GM10266 (cell line): ENCODE data around the gene RALB.

Experiments used
- DNase-seq: peaks from one replicate; pipeline ENCODE4 v3.0.0; 2012; ENCODE audit errors: extremely low spot score
- TF ChIP-seq, protein P1 (sequence below): IDR thresholded peaks from 2 replicates; pipeline ENCODE4 v1.5.1; 2012; ENCODE audit warnings: mild to moderate bottlenecking, low read depth; ENCODE audit not compliant: control insufficient read depth, insufficient read depth; ENCODE audit errors: missing control alignments

RALB gene

DNA sequence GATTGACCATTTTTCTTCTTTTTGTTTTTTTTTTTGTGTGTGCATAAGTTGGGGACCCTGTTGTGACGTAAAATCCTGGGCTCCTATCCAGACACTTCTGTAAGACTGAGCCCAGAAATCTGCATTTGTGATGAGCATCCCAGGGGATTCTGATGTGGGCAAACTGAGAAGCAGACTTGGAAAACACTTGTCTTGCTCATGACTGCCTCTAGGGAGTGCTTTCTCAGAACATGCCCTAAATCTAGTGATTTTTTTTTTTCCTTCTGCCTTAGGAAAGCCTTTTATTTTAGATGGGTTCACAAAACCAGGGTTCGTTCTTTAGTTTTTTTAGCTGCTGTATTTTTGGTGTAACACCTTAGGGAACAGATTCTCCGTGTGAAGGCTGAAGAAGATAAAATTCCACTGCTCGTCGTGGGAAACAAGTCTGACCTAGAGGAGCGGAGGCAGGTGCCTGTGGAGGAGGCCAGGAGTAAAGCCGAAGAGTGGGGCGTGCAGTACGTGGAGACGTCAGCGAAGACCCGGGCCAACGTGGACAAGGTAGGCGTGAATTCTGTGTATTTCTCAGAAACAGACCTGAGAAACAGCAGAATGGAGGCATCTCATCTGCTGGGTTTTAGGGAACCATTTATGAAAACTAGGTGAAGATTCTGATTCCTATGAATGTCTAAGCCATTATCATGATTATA is 36.7 kb downstream of the RALB start:
- no peak for DNase-seq
- TF ChIP-seq, protein P1, sequence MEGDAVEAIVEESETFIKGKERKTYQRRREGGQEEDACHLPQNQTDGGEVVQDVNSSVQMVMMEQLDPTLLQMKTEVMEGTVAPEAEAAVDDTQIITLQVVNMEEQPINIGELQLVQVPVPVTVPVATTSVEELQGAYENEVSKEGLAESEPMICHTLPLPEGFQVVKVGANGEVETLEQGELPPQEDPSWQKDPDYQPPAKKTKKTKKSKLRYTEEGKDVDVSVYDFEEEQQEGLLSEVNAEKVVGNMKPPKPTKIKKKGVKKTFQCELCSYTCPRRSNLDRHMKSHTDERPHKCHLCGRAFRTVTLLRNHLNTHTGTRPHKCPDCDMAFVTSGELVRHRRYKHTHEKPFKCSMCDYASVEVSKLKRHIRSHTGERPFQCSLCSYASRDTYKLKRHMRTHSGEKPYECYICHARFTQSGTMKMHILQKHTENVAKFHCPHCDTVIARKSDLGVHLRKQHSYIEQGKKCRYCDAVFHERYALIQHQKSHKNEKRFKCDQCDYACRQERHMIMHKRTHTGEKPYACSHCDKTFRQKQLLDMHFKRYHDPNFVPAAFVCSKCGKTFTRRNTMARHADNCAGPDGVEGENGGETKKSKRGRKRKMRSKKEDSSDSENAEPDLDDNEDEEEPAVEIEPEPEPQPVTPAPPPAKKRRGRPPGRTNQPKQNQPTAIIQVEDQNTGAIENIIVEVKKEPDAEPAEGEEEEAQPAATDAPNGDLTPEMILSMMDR: no peak

DNA sequence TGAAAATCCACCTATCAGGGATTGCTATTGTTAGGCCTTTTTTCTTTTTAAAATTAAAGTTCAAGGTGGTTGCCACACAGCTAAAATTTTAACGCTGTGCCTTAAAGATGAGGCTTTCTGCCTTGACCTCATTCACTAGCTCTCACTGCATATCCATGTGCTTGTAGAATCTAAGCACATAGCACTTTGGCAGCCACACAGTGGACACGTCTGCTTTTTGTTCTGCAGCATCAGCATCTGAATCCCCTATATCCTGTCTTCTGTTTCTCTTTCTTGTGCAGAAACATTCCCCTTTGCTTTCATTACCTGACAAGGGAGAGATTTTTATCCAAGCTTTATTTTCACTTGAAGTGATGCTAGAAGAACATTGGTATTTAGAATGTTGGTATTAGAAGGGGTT is 38.1 kb downstream of the RALB start:
- TF ChIP-seq, protein P1: no peak
- no peak for DNase-seq

DNA sequence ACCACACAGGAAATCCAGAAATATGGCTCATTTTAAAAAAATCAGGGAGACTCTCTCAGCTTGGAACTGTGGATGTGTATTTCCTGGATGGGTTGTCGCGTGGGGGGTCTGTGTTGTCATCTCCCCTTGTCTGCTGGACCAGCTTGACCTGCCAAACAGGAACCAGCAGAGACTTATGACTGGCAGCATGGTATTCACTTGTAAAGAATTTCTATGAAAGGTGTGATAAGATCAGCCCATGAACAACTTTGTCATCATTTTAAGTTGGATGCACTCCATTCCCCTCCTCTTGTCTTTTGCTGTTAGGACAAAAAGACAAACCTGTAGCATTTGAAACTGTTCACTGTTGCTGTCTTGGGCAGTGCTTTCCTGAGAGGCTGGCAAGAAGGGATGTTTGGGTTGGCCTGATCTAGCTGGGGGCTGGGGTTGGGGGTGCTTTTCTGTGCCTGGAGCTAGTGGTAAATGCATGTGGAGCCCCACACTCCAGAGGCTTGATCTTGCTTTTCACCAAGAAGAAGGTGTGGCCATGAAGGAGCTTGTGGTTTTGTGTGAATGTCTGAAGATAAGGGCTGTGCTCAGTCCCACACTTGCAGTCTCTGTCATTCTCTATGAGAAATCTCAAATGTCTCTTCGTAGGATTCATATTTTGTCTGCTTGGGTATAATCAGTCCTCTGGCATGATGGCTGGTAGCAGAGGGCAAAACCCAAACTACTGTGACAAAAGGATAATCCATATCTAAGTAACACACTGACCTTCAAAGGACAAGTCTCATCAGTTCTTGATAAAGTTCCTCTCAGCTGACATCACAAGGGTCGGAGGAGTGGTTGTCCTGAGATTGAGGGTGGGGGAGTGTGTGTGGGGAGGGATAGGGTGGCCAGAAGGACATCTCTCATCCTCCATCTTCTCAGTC is 39.0 kb downstream of the RALB start:
- TF ChIP-seq, protein P1: no peak
- no peak for DNase-seq

DNA sequence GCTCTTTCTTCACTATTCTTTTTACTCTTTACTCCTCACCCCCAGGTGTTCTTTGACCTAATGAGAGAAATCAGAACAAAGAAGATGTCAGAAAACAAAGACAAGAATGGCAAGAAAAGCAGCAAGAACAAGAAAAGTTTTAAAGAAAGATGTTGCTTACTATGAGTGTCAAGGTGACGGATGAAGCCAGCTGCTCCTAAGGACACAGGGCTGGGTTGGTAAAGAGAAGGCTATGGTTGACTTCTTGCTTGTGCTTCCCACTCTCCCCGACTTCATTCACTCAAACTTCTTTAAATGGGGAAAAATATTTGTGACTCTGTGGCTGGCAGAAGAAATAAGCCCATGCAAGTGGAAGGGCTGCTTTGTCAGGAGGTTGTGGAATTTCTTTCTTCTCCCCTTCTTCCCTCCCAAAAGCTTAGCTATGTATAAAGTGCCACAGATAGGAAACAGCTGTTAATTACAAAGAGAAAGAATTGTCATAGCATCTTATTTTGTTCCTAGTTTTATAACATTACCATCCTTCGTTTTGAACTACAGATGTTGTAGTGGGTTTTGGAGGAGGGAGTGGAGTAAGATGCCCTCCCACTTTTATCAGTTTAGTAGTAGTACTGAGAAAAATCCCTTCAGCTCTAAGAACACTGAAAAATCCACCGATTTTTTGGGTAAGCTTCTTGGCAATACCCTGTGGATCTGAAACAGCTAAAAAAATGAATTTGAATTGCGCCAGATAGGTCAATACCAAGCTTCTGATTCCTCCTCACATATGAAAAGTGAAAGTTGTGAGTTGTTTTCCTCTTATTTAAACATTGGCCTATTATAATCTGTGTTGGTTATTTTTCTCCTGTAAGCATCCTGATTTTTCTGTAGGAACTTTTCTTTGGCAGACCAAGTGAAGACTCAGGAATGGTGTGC is 40.7 kb downstream of the RALB start:
- TF ChIP-seq, protein P1: no peak
- no peak for DNase-seq

DNA sequence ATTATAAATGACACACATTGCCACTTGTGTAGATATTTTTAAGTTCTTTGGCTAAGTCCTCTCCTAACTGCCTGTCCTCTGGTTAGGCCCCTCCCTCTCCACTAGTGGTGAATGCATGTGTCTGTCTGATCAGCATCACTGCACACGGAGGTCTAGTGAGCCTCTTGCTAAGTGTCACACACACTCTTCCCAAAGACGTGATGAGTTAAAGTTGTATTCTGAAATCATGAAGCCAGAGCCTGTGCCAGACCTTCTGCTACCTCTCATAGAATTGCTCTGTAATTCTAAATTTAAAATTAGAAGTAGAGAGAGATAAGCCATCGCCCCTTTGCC is 41.3 kb downstream of the RALB start:
- no peak for DNase-seq
- TF ChIP-seq, protein P1: no peak

DNA sequence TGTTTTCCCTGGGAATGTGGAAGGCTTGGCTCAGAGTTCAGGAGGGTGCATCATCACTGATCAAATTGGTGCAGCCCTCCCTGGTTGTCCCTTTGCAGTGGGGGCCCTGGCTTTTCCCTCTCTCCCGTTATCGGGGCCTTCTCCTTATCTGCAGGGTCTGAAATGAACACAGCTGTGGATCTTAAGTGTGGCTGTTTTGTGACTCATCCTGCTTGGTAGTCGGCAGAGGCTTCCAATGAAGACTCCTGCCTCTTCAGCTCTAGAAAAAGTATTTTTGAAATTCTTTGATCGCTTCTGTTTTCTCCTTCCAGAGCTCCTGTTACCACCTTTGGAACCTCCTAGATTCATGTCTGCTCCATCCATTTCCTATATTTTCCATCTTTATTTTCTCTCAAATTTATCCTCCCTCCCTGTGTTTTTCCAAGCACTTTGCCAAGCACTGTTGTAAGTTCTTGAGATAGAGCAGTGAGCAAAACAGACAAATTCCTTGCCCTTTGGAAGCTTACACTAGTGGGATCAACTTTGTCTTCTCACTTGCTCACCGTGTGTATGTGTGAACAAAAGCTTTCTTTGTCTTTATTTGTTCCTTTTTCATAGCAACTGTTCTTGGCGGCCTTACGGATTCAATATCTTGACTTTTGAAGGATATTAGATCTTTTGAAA is 45.7 kb downstream of the RALB start:
- TF ChIP-seq, protein P1: no peak
- no peak for DNase-seq
